GM12872 (cell line): ENCODE results near the gene STUM.

Experiments
- CTCF ChIP-seq: IDR thresholded peaks from 3 replicates; pipeline ENCODE4 v1.5.1; 2011; ENCODE audit warnings: low read depth, mild to moderate bottlenecking, low read length, moderate library complexity; ENCODE audit not compliant: insufficient read depth

The STUM gene

GRCh38 chr1:226619031-226619430, 70.5 kb downstream of the STUM start:
- no peak for TF ChIP-seq CTCF

- no peak for TF ChIP-seq CTCF
Measured at GRCh38 chr1:226622012-226622411, 73.4 kb downstream of the STUM start.

- no peak for TF ChIP-seq CTCF
Measured at GRCh38 chr1:226624526-226624925, 76.0 kb downstream of the STUM start.

GRCh38 chr1:226625326-226625725, 76.8 kb downstream of the STUM start:
- no peak for TF ChIP-seq CTCF

- no peak for TF ChIP-seq CTCF
Measured at GRCh38 chr1:226625832-226626576, 77.4 kb downstream of the STUM start.

GRCh38 chr1:226626577-226626956, 78.0 kb downstream of the STUM start:
- peak; percentile 96 for TF ChIP-seq CTCF

GRCh38 chr1:226627050-226627755, 78.6 kb downstream of the STUM start:
- no peak for TF ChIP-seq CTCF
